Measurements from ENCODE around the gene PCYOX1L. TPM values are rescaled to one million over a fixed set of nuclear protein-coding genes. Genes with fewer than 3 reads are reported as not detected.

The PCYOX1L gene
- total RNA-seq, 1 experiment from 2014 or later: 15.9 TPM

DNA sequence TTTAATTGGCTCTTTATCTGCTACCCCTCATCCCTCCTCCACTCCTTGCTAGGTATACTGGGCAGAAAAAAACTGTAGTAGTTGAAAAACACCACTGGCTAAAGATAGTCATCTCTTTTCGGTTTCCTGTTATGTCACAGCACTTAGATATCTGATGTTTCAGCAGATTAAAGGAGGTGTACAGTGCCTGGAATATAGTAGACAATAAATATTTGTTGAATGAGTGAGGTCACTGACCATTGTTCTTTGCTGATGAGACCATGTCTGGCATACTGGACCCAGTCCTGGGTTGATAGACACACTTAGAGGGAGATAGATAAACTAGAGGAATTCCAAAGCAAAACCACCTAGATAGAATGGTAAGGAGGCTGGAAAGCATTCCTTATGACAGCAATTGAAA, 9.3 kb upstream of the PCYOX1L start:
- RAD21 ChIA-PET (ENCODE audit: low non-redundant PET in 1 of 2, low total read pairs in 2 of 2, uncharacterized antibody in 2 of 2, unreplicated experiment in 2 of 2): no interaction called here
- Histone ChIP-seq H3K9me3 (ENCODE audit: control insufficient read depth in 1 of 2, insufficient read depth in 1 of 2, low read depth in 1 of 2, low read length in 2 of 2) (no peaks in the 10 kb centered on the region), H4K20me1 (ENCODE audit: insufficient read depth) (peaks cover 4% of the 10 kb centered on the region; the same call in 1 of the 2 replicates), H3K36me3 (ENCODE audit: control insufficient read depth in 1 of 2, insufficient read depth in 2 of 2, low read length in 2 of 2) (peaks cover 57 to 60% of the 10 kb centered on the region in 2 experiments), H3K9ac (ENCODE audit: low read length) (no peak overlapping the region), H3K27ac (ENCODE audit: low read depth, low read length) (no peak overlapping the region), H3K4me1 (ENCODE audit: control insufficient read depth in 1 of 2, insufficient read depth in 2 of 2, low read length in 2 of 2) (peaks cover 5 to 11% of the 10 kb centered on the region in 2 experiments; a peak in 3 of 4 replicates), H3K4me3 (replicated peaks in 1 of 2; ENCODE audit: low read depth in 1 of 2, low read length in 2 of 2) (no peak overlapping the region), H2AFZ (ENCODE audit: low read depth, low read length, poor library complexity, severe bottlenecking) (no peak overlapping the region), H3K4me2 (ENCODE audit: low read length) (no peak overlapping the region), H3K79me2 (ENCODE audit: insufficient read depth, low read length) (peaks cover 78% of the 10 kb centered on the region), H3K9me2 (ENCODE audit: insufficient read depth) (no peaks in the 10 kb centered on the region), H3K27me3 (ENCODE audit: insufficient read depth, low read length) (no peaks in the 10 kb centered on the region)
- BruUV-seq (replicated peaks): no TSS peak
- CTCF ChIA-PET: no interaction called here
- no peak for ATAC-seq
- no peak for TF ChIP-seq TCF7L2 (IDR thresholded peaks at IDR 0.05; ENCODE audit: borderline replicate concordance, extremely low read depth, insufficient read depth, insufficient read length)
- no peak for TF ChIP-seq CEBPB (IDR thresholded peaks at IDR 0.05; ENCODE audit: low read depth)
- TF ChIP-seq, protein P1, sequence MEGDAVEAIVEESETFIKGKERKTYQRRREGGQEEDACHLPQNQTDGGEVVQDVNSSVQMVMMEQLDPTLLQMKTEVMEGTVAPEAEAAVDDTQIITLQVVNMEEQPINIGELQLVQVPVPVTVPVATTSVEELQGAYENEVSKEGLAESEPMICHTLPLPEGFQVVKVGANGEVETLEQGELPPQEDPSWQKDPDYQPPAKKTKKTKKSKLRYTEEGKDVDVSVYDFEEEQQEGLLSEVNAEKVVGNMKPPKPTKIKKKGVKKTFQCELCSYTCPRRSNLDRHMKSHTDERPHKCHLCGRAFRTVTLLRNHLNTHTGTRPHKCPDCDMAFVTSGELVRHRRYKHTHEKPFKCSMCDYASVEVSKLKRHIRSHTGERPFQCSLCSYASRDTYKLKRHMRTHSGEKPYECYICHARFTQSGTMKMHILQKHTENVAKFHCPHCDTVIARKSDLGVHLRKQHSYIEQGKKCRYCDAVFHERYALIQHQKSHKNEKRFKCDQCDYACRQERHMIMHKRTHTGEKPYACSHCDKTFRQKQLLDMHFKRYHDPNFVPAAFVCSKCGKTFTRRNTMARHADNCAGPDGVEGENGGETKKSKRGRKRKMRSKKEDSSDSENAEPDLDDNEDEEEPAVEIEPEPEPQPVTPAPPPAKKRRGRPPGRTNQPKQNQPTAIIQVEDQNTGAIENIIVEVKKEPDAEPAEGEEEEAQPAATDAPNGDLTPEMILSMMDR (IDR thresholded peaks at IDR 0.05 in 2 of 3, conservative IDR thresholded peaks at IDR 0.05 in 1 of 3; ENCODE audit: borderline replicate concordance in 1 of 3, insufficient read depth in 1 of 3, low read depth in 2 of 3, low read length in 2 of 3): no peak
- TF ChIP-seq, protein P2, sequence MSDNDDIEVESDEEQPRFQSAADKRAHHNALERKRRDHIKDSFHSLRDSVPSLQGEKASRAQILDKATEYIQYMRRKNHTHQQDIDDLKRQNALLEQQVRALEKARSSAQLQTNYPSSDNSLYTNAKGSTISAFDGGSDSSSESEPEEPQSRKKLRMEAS (IDR thresholded peaks at IDR 0.05): no peak
- no peak for TF ChIP-seq SP1 (IDR thresholded peaks at IDR 0.05; ENCODE audit: low read depth)
- no peak for TF ChIP-seq ZFX (IDR thresholded peaks at IDR 0.05)
- no peak for TF ChIP-seq YY1 (IDR thresholded peaks at IDR 0.05; ENCODE audit: extremely low read depth, insufficient replicate concordance, low read depth, low read length)
- TF ChIP-seq, protein P3, sequence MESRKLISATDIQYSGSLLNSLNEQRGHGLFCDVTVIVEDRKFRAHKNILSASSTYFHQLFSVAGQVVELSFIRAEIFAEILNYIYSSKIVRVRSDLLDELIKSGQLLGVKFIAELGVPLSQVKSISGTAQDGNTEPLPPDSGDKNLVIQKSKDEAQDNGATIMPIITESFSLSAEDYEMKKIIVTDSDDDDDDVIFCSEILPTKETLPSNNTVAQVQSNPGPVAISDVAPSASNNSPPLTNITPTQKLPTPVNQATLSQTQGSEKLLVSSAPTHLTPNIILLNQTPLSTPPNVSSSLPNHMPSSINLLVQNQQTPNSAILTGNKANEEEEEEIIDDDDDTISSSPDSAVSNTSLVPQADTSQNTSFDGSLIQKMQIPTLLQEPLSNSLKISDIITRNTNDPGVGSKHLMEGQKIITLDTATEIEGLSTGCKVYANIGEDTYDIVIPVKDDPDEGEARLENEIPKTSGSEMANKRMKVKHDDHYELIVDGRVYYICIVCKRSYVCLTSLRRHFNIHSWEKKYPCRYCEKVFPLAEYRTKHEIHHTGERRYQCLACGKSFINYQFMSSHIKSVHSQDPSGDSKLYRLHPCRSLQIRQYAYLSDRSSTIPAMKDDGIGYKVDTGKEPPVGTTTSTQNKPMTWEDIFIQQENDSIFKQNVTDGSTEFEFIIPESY (IDR thresholded peaks at IDR 0.05; ENCODE audit: extremely low read depth, insufficient replicate concordance, low read length): no peak
- TF ChIP-seq SIN3A (IDR thresholded peaks at IDR 0.05; ENCODE audit: low read depth): no peak
- TF ChIP-seq POLR2A (IDR thresholded peaks at IDR 0.05; ENCODE audit: borderline replicate concordance, extremely low read depth, insufficient read depth, insufficient read length): no peak
- TF ChIP-seq, protein P4, sequence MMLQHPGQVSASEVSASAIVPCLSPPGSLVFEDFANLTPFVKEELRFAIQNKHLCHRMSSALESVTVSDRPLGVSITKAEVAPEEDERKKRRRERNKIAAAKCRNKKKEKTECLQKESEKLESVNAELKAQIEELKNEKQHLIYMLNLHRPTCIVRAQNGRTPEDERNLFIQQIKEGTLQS (IDR thresholded peaks at IDR 0.05): no peak
- no peak for TF ChIP-seq EZH2 (IDR thresholded peaks at IDR 0.05)
- TF ChIP-seq CBX3 (IDR thresholded peaks at IDR 0.05; ENCODE audit: low read depth): no peak
- no peak for TF ChIP-seq EZH2phosphoT487 (IDR thresholded peaks at IDR 0.05; ENCODE audit: borderline replicate concordance)
- no peak for TF ChIP-seq EGR1 (IDR thresholded peaks at IDR 0.05; ENCODE audit: low read depth)
- intact Hi-C loops (cut with micrococcal nuclease): no loop called here
- no peak for DNase-seq (ENCODE audit: low read depth, low spot score)
- POLR2A ChIA-PET: no interaction called here
